HUES48 (cell line): ENCODE data around the gene ARHGEF26.

Experiments used
- H3K27ac ChIP-seq: one replicate; pipeline ENCODE4 v1.7.0; 2013; ENCODE audit warnings: low read depth, low read length, inconsistent platforms
- H3K27me3 ChIP-seq: 2 replicates; pipeline ENCODE4 v1.6.1; 2013; ENCODE audit warnings: mild to moderate bottlenecking, low read length; ENCODE audit not compliant: control insufficient read depth, insufficient read depth
- H3K36me3 ChIP-seq: 2 replicates; pipeline ENCODE4 v1.6.1; 2013; ENCODE audit warnings: low read length; ENCODE audit not compliant: control insufficient read depth, insufficient read depth
- H3K4me1 ChIP-seq: 2 replicates; pipeline ENCODE4 v1.6.1; 2013; ENCODE audit warnings: mild to moderate bottlenecking, low read length; ENCODE audit not compliant: control insufficient read depth, insufficient read depth
- H3K4me3 ChIP-seq: 2 replicates; pipeline ENCODE4 v1.5.1; 2013; ENCODE audit warnings: mild to moderate bottlenecking, low read depth, low read length
- H3K9ac ChIP-seq: 2 replicates; pipeline ENCODE4 v1.6.1; 2013; ENCODE audit warnings: mild to moderate bottlenecking, low read depth, low read length, moderate library complexity
- H3K9me3 ChIP-seq: 2 replicates; pipeline ENCODE4 v1.6.1; 2013; ENCODE audit warnings: low read length; ENCODE audit not compliant: control insufficient read depth, insufficient read depth

ARHGEF26 gene

DNA sequence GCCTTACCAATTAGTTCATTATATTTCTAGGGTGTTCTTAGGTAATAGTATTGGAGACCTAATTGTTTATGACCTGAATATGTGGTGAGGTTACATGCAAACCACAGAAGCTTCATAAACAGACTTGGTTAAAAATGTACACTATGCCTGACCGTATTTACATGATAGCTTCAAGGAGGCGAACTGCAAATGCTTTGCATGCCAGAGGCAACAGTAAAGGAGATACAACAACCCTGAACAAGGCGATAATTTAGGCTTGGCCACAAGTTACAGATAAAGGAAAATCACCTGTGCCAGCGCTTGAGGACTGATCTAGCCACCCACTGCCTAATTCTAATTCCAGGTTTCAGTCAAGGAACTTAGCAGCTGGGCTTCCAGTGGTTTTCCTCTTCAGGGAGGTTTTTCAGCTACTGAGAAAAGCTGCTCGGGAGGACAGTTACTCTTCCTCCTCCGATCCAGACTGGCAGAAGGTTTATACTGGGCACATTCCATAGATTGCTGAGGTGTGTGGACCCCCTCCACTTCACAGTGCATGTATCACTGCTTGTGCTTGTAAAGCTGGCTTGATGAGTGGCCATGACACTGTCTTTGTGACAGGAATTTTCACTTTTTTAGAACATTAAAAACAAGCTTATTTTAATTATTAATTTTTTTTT lies 107.5 kb downstream of the ARHGEF26 start:
- Histone ChIP-seq H3K4me3 (no peak overlapping the region), H3K27me3 (no peaks in the 10 kb centered on the region), H3K4me1 (0 out of 2 replicates have a peak, but pooled peaks cover 5% of the 10 kb centered on the region), H3K9ac (no peak overlapping the region), H3K27ac (no peak overlapping the region), H3K9me3 (no peaks in the 10 kb centered on the region), H3K36me3 (no peaks in the 10 kb centered on the region)

DNA sequence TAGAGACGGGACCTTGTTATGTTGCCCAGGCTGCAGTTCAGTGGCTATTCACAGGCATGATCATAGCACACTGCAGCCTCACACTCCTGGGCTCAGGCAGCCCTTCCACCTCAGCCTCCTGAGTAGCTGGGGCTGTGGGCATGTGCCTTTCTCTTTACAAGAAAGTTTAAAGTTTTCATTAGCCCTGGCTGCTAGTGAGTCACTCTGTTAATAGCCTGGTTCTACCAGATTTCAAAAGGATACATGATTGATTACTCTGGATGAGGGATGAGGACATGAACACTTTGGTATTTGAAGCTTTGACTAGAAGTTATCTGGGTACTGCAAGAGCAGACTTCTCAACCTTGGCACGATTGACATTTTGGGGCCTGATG lies 108.0 kb downstream of the ARHGEF26 start:
- Histone ChIP-seq H3K4me3 (no peak overlapping the region), H3K27me3 (no peaks in the 10 kb centered on the region), H3K9ac (no peak overlapping the region), H3K36me3 (no peaks in the 10 kb centered on the region), H3K9me3 (no peaks in the 10 kb centered on the region), H3K4me1 (0 out of 2 replicates have a peak, but pooled peaks cover 5% of the 10 kb centered on the region), H3K27ac (no peak overlapping the region)

DNA sequence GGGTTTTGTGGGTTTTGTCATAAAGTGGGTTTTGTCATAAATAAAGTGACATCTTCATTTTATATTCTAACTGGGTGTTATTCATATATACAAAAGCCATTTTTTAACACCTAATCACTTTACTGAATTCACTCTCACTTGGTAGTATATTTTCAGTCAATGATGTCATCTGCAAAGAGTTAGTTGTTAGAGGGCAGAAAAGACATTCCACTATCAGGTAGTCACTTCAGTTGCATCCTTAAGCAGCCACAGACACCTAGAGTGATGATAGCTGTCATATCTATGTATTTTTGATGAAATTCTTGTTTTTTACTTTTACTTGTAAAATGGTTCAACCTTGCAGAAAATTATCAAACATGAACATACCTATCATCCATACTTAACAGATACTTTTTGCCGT lies 114.1 kb downstream of the ARHGEF26 start:
- Histone ChIP-seq H3K36me3 (no peaks in the 10 kb centered on the region; the same call in 1 of the 2 replicates), H3K27ac (no peak overlapping the region), H3K27me3 (no peaks in the 10 kb centered on the region), H3K9me3 (no peaks in the 10 kb centered on the region), H3K4me1 (no peaks in the 10 kb centered on the region), H3K4me3 (no peak overlapping the region), H3K9ac (no peak overlapping the region)

GRCh38 chr3:154236331-154236730 lies 115.1 kb downstream of the ARHGEF26 start:
- no peaks in the 10 kb centered on the region for H3K4me1 ChIP-seq
- H3K4me3 ChIP-seq: no peak overlapping the region
- no peaks in the 10 kb centered on the region for H3K9me3 ChIP-seq
- H3K27me3 ChIP-seq: no peaks in the 10 kb centered on the region
- H3K27ac ChIP-seq: no peak overlapping the region
- no peak overlapping the region for H3K9ac ChIP-seq
- peaks cover 4% of the 10 kb centered on the region for H3K36me3 ChIP-seq

GRCh38 chr3:154240235-154240634 lies 119.0 kb downstream of the ARHGEF26 start:
- peaks cover 4% of the 10 kb centered on the region for H3K36me3 ChIP-seq
- H3K27me3 ChIP-seq: no peaks in the 10 kb centered on the region
- H3K4me3 ChIP-seq: no peak overlapping the region
- no peaks in the 10 kb centered on the region for H3K9me3 ChIP-seq
- H3K27ac ChIP-seq: no peak overlapping the region
- no peak overlapping the region for H3K9ac ChIP-seq
- H3K4me1 ChIP-seq: peaks cover 17% of the 10 kb centered on the region

GRCh38 chr3:154241496-154241895 lies 120.3 kb downstream of the ARHGEF26 start:
- H3K27me3 ChIP-seq: no peaks in the 10 kb centered on the region
- peaks cover 4% of the 10 kb centered on the region for H3K36me3 ChIP-seq
- no peak overlapping the region for H3K27ac ChIP-seq
- H3K9ac ChIP-seq: no peak overlapping the region
- H3K4me1 ChIP-seq: peaks cover 17% of the 10 kb centered on the region
- no peaks in the 10 kb centered on the region for H3K9me3 ChIP-seq
- H3K4me3 ChIP-seq: no peak overlapping the region

DNA sequence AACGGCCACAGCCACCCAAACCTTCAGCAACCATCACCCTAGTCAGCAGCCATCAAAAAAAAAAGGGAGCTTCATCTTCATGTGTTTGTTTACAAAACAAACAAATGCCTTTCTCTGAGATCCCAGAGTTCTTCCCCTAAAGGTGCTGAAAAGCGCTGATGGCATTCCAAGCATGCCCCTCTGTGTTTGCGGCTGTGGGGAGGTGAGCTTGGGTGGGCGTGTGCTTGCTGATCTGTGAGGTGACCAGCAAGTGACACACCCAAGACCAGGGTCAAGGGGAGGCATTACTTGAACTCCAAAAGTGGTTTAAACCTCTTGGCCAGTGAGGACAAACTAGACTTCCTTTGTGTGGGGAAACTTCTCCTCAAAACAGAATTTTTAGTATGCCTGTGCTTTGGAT lies 121.6 kb downstream of the ARHGEF26 start:
- no peaks in the 10 kb centered on the region for H3K9me3 ChIP-seq
- H3K4me3 ChIP-seq: no peak overlapping the region
- H3K9ac ChIP-seq: no peak overlapping the region
- peaks cover 20% of the 10 kb centered on the region for H3K4me1 ChIP-seq
- H3K27ac ChIP-seq: no peak overlapping the region
- H3K27me3 ChIP-seq: no peaks in the 10 kb centered on the region
- peaks cover 4% of the 10 kb centered on the region for H3K36me3 ChIP-seq

DNA sequence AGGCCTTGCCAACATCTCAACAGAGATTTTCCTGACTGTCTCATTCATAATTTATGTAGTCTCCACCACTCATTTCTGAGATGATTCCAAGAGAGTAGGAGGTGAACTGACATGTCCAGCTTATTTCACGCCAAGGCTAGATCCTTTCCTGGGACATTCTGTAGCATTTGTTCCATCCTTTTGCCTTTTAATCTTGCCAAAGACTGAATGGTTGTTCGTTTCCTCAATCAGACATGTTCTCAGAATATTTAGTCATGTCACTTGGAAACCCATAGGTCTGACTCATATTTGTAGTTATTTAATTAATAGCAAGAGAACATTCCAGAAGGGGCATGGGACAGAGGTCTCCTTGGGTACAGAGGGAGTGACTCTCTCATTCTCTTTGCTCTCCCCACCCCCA lies 122.2 kb downstream of the ARHGEF26 start:
- no peak overlapping the region for H3K4me3 ChIP-seq
- no peak overlapping the region for H3K27ac ChIP-seq
- peaks cover 4% of the 10 kb centered on the region for H3K36me3 ChIP-seq
- peaks cover 25% of the 10 kb centered on the region for H3K4me1 ChIP-seq
- no peak overlapping the region for H3K9ac ChIP-seq
- no peaks in the 10 kb centered on the region for H3K27me3 ChIP-seq
- no peaks in the 10 kb centered on the region for H3K9me3 ChIP-seq

GRCh38 chr3:154244644-154245043 lies 123.5 kb downstream of the ARHGEF26 start:
- H3K4me1 ChIP-seq: peaks cover 25% of the 10 kb centered on the region
- no peak overlapping the region for H3K27ac ChIP-seq
- H3K27me3 ChIP-seq: no peaks in the 10 kb centered on the region
- no peaks in the 10 kb centered on the region for H3K9me3 ChIP-seq
- H3K36me3 ChIP-seq: peaks cover 4% of the 10 kb centered on the region
- H3K9ac ChIP-seq: no peak overlapping the region
- H3K4me3 ChIP-seq: no peak overlapping the region

GRCh38 chr3:154247806-154248415 lies 126.7 kb downstream of the ARHGEF26 start:
- Histone ChIP-seq H3K27me3 (no peaks in the 10 kb centered on the region), H3K27ac (peak overlapping the region; percentile 9), H3K4me3 (no peak overlapping the region), H3K9ac (no peak overlapping the region), H3K36me3 (peaks cover 14% of the 10 kb centered on the region), H3K9me3 (no peaks in the 10 kb centered on the region), H3K4me1 (peaks cover 17% of the 10 kb centered on the region)

GRCh38 chr3:154250291-154250690 lies 129.1 kb downstream of the ARHGEF26 start:
- no peaks in the 10 kb centered on the region for H3K9me3 ChIP-seq
- H3K27me3 ChIP-seq: no peaks in the 10 kb centered on the region
- H3K4me1 ChIP-seq: peaks cover 13% of the 10 kb centered on the region
- H3K9ac ChIP-seq: no peak overlapping the region
- no peak overlapping the region for H3K27ac ChIP-seq
- no peak overlapping the region for H3K4me3 ChIP-seq
- peaks cover 26% of the 10 kb centered on the region for H3K36me3 ChIP-seq
